Rectal smooth muscle tissue (tissue), 1 donor: ENCODE results near the gene SLC4A11.
"Not testable (repeated sequence)": the region's sequence is repeated elsewhere in the genome, so short reads cannot be mapped to it uniquely, and the experiment has no call there.

Source experiments
- H3K27ac ChIP-seq: one replicate; pipeline ENCODE4 v1.7.0; 2013; ENCODE audit warnings: low read depth, low read length, inconsistent platforms
- H3K27me3 ChIP-seq: one replicate; pipeline ENCODE4 v1.7.0; 2013; ENCODE audit warnings: low read length; ENCODE audit not compliant: control insufficient read depth, insufficient read depth
- H3K36me3 ChIP-seq: one replicate; pipeline ENCODE4 v1.7.0; 2013; ENCODE audit warnings: low read length; ENCODE audit not compliant: control insufficient read depth, insufficient read depth
- H3K4me1 ChIP-seq: one replicate; pipeline ENCODE4 v1.7.0; 2013; ENCODE audit warnings: low read length; ENCODE audit not compliant: control insufficient read depth, insufficient read depth
- H3K4me3 ChIP-seq: one replicate; pipeline ENCODE4 v1.7.0; 2013; ENCODE audit warnings: low read length
- H3K9ac ChIP-seq: one replicate; pipeline ENCODE4 v1.7.0; 2013; ENCODE audit warnings: low read length

Gene SLC4A11

DNA sequence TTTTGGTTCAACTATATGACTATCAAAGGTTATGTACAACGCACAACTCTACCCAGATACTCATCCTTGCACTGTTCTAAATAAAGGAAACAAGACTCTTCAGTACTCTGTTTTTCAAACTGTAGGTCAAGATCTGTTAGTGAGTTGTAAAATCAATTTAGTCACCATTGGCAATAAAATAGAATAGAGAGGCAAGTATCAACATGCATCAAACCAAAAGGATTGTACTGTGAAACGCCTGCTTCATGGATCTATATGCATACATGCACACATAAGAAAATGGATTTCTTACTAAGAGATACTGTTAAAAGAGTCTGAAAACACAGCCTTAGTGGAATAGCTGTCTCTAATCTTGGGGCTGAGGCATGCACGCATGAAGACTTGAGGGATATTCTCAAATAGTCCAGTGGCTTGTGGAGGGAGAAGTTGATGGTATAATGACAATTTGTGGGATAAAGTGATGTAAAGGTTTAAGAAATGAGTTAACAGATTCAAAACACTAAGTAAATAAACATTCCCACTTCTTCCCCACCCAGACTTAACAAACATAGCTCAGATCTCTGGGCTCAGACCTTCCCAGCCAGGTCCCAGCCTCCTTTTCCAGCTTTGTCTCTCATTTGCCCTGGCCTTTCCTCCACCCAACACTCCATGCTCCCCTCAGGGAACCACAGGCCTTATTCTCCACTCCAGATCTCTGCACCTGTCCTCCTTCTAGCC is 54.9 kb downstream of the SLC4A11 start:
- no peaks in the 10 kb centered on the region for H3K4me1 ChIP-seq
- no peak overlapping the region for H3K27ac ChIP-seq

DNA sequence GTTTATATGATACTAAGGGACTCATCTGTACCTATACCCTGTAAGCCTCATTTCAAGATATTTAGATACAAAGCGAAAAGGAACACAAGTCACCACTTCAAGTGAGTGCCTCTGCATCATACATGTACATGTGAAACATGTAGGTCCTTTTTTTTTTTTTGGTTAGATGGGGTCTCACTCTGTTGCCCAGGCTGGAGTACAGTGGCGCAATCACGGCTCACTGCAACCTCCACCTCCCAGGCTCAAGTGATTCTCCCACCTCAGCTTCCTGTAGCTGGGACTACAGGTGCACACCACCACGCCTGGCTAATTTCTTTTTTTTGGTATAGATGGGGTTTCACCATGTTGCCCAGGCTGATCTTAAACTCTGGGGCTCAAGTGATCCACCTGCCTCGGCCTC is 56.6 kb downstream of the SLC4A11 start:
- H3K36me3 ChIP-seq, H3K9ac ChIP-seq, H3K27me3 ChIP-seq, H3K27ac ChIP-seq, H3K4me3 ChIP-seq, H3K4me1 ChIP-seq: not testable (repeated sequence)

More for the DNA sequence above, 54.9 kb downstream of the SLC4A11 start:
- no peaks in the 10 kb centered on the region for H3K36me3 ChIP-seq
- no peak overlapping the region for H3K9ac ChIP-seq
- H3K4me3 ChIP-seq, result no peak overlapping the region
- H3K27me3 ChIP-seq, result no peaks in the 10 kb centered on the region

- H3K36me3 ChIP-seq, result no peaks in the 10 kb centered on the region
- H3K27me3 ChIP-seq, result no peaks in the 10 kb centered on the region
- H3K4me1 ChIP-seq, result no peaks in the 10 kb centered on the region
- H3K27ac ChIP-seq, result no peak overlapping the region
- H3K4me3 ChIP-seq, result no peak overlapping the region
- no peak overlapping the region for H3K9ac ChIP-seq
Measured at GRCh38 chr20:3181270-3181669, 57.7 kb downstream of the SLC4A11 start.

GRCh38 chr20:3180319-3180718 is 58.7 kb downstream of the SLC4A11 start:
- no peaks in the 10 kb centered on the region for H3K27me3 ChIP-seq
- H3K9ac ChIP-seq, result no peak overlapping the region
- H3K36me3 ChIP-seq, result no peaks in the 10 kb centered on the region
- H3K4me1 ChIP-seq, result no peaks in the 10 kb centered on the region
- no peak overlapping the region for H3K27ac ChIP-seq
- no peak overlapping the region for H3K4me3 ChIP-seq

DNA sequence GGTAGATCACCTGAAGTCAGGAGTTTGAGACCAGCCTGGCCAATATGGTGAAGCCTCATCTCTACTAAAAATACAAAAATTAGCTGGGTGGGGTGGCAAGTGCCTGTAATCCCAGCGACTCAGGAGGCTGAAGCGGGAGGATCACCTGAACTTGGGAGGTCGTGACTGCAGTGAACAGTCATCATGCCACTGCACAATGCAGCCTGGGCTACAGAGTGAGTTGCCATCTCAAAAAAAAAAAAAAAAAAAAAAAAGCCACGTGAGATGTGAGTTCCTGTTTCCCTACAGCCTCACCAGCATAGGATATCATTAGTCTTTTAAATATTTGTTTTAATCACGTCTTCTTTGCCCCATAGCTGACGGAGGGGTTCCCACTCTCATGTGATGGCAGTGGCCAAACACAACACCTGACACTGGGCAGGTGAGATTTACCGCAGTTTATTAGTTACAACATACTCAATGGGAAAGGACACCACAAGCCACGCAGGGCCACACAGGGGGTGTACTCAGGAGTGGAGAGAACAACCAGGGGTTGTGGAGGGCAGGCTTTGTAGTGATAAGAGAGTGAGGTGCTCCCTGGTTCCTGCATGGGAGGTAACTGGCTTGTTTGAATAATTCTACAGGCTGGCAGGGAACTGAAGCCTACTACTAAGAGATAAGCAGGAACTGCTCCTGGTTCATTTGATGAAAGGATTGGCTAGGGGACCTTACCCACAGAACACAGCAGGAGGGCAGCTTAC is 61.1 kb downstream of the SLC4A11 start:
- Histone ChIP-seq H3K4me3 (no peak overlapping the region), H3K27ac (no peak overlapping the region), H3K4me1 (no peaks in the 10 kb centered on the region), H3K36me3 (no peaks in the 10 kb centered on the region), H3K9ac (no peak overlapping the region), H3K27me3 (peaks cover 4% of the 10 kb centered on the region)
